CD4-positive, alpha-beta T cell treated with Interleukin-6 at 100 ng/mL for 8 hours (primary cell): Measurements from ENCODE around the gene MTOR.
"Not testable (repeated sequence)": the region's sequence is repeated elsewhere in the genome, so short reads cannot be mapped to it uniquely, and the experiment has no call there.

Experiments used
- DNase-seq: peaks from one replicate; pipeline ENCODE4 v3.0.0-alpha.2; 2020; ENCODE audit warnings: mixed read lengths, low spot score

Gene MTOR

GRCh38 chr1:11262171-11263049, at the start of gene MTOR:
Gene MTOR (minus strand): TSS chr1:11262551. CDS start chr1:11259409, 3,142 bp downstream.
- DNase-seq: peak; percentile 99

- DNase-seq: no peak
These were observed 47.0 kb upstream of the MTOR start for GRCh38 chr1:11309385-11309784.

GRCh38 chr1:11308699-11309224, 46.4 kb upstream of the MTOR start:
- DNase-seq: no peak

GRCh38 chr1:11307852-11308251, 45.5 kb upstream of the MTOR start:
- DNase-seq: no peak

GRCh38 chr1:11305516-11305915, 43.2 kb upstream of the MTOR start:
- DNase-seq: not testable (repeated sequence)

- no peak for DNase-seq
These were observed 40.0 kb upstream of the MTOR start for GRCh38 chr1:11302366-11302765.

- DNase-seq: no peak
These were observed 39.2 kb upstream of the MTOR start for GRCh38 chr1:11301601-11302000.

GRCh38 chr1:11299225-11299574, 36.8 kb upstream of the MTOR start:
- no peak for DNase-seq

GRCh38 chr1:11298390-11299224, 36.3 kb upstream of the MTOR start:
- DNase-seq: no peak

- DNase-seq: not testable (repeated sequence)
These were observed 35.4 kb upstream of the MTOR start for GRCh38 chr1:11297774-11298173.

- peak; percentile 36 for DNase-seq
These were observed 33.6 kb upstream of the MTOR start for GRCh38 chr1:11295905-11296304.

- no peak for DNase-seq
These were observed 32.6 kb upstream of the MTOR start for GRCh38 chr1:11294951-11295350.

GRCh38 chr1:11293856-11294255, 31.5 kb upstream of the MTOR start:
- DNase-seq: no peak

- DNase-seq: no peak
These were observed 28.7 kb upstream of the MTOR start for GRCh38 chr1:11291049-11291448.

GRCh38 chr1:11289064-11289463, 26.7 kb upstream of the MTOR start:
- no peak for DNase-seq

GRCh38 chr1:11286735-11287410, 24.5 kb upstream of the MTOR start:
- DNase-seq: no peak

- DNase-seq: no peak
These were observed 23.8 kb upstream of the MTOR start for GRCh38 chr1:11285883-11286734.

GRCh38 chr1:11284784-11285183, 22.4 kb upstream of the MTOR start:
- no peak for DNase-seq

- no peak for DNase-seq
These were observed 20.8 kb upstream of the MTOR start for GRCh38 chr1:11283151-11283550.

GRCh38 chr1:11281518-11282331, 19.4 kb upstream of the MTOR start:
- no peak for DNase-seq
